Temporal lobe (tissue), 1 donor: ENCODE measurements around the gene VSIG10L. TPM values are rescaled to one million over a fixed set of nuclear protein-coding genes. Genes with fewer than 3 reads are reported as not detected.

Experiments
- total RNA-seq: library from RNA; depleted of rRNA; stranded (reverse); fragments of >200 nt; gene quantifications from one replicate; pipeline ENCODE4 v1.2.3, GENCODE V29; 2014

VSIG10L gene
- total RNA-seq, 1 donor from 2014 or later = 0.98 TPM

Other genes with a start within 250 kb of the VSIG10L start
- gene CTU1, start 233.7 kb downstream of the VSIG10L start, total RNA-seq = 2.7 TPM
- gene SIGLEC9, start 217.2 kb downstream of the VSIG10L start, total RNA-seq = 0.25 TPM
- gene SIGLEC7, start 199.8 kb downstream of the VSIG10L start, total RNA-seq = 0.49 TPM
- not detected for gene CD33, start 117.1 kb downstream of the VSIG10L start, total RNA-seq
- gene SIGLECL1, start 91.1 kb downstream of the VSIG10L start, total RNA-seq = not detected
- gene IGLON5, start 30.5 kb downstream of the VSIG10L start, total RNA-seq = 7.9 TPM
- 28.3 TPM for gene ETFB, start 24.2 kb upstream of the VSIG10L start, total RNA-seq
- not detected for gene CLDND2, start 26.9 kb upstream of the VSIG10L start, total RNA-seq
- not detected for gene NKG7, start 30.5 kb upstream of the VSIG10L start, total RNA-seq
- not detected for gene LIM2, start 45.8 kb upstream of the VSIG10L start, total RNA-seq
- not detected for gene C19orf84, start 48.5 kb upstream of the VSIG10L start, total RNA-seq
- gene SIGLEC10, start 75.5 kb upstream of the VSIG10L start, total RNA-seq = 1.2 TPM
- gene SIGLEC8, start 116.3 kb upstream of the VSIG10L start, total RNA-seq = 1.2 TPM
- not detected for gene CEACAM18, start 136.4 kb upstream of the VSIG10L start, total RNA-seq
- gene SIGLEC12, start 159.7 kb upstream of the VSIG10L start, total RNA-seq = not detected
- not detected for gene SIGLEC6, start 189.5 kb upstream of the VSIG10L start, total RNA-seq
- 6.4 TPM for gene ZNF175, start 229.1 kb upstream of the VSIG10L start, total RNA-seq